Endothelial cell of umbilical vein (primary cell): Measurements from ENCODE around the gene CYSLTR2. TPM values are rescaled to one million over a fixed set of nuclear protein-coding genes. Genes with fewer than 3 reads are reported as not detected.

Source experiments
- BruUV-seq: library from RNA; stranded (reverse); fragments of 400-500 nt; replicated peaks from 2 replicates; lab custom pipeline; 2021; lab: Mats Ljungman, UMichigan
- CTCF ChIA-PET: fragments of 300-600, 350-600 bp; sonication (Branson Sonifier 250); formaldehyde crosslinking; loops from one replicate; lab custom pipeline; 2021; ENCODE audit warnings: antibody characterized with exemption, inconsistent platforms; lab: Charles Lee
- POLR2A ChIA-PET: fragments of 300-600, 350-600 bp; sonication (Branson Sonifier 250); formaldehyde crosslinking; loops from one replicate; lab custom pipeline; 2021; ENCODE audit warnings: antibody characterized with exemption, inconsistent platforms; lab: Charles Lee
- DNase-seq: peaks from one replicate; pipeline ENCODE4 v3.0.0-alpha.2; 2011; ENCODE audit warnings: low read depth, low spot score
- FAIRE-seq: peaks from 2 replicates; lab custom pipeline; 2011; peaks lifted over from hg19 to GRCh38; lab: Jason Lieb, UNC
- H2AFZ ChIP-seq: 2 replicates; pipeline ENCODE4 v1.6.0; 2012; ENCODE audit warnings: low read depth, low read length, control low read depth, inconsistent platforms
- H3K27ac ChIP-seq: 2 replicates; pipeline ENCODE4 v1.5.1; 2011; ENCODE audit warnings: low read depth, mild to moderate bottlenecking, control low read depth, low read length, moderate library complexity; ENCODE audit not compliant: insufficient read depth
- H3K27me3 ChIP-seq, 2 experiments: 2 replicates each; pipeline versions ENCODE4 v1.6.0 to v1.6.1; 2011; ENCODE audit warnings: low read length in 2 of 2, mixed read lengths in 1 of 2; ENCODE audit not compliant: control insufficient read depth in 2 of 2, insufficient read depth in 2 of 2
- H3K36me3 ChIP-seq, 2 experiments: 2 replicates in 1 of 2; 3 replicates in 1 of 2; pipeline ENCODE4 v1.5.1; 2011; ENCODE audit warnings: low read length in 2 of 2, mild to moderate bottlenecking in 1 of 2, moderate library complexity in 1 of 2; ENCODE audit not compliant: control insufficient read depth in 2 of 2, insufficient read depth in 2 of 2; ENCODE audit errors: extremely low read depth in 1 of 2
- H3K4me1 ChIP-seq: 3 replicates; pipeline ENCODE4 v1.5.1; 2011; ENCODE audit warnings: mild to moderate bottlenecking, low read length; ENCODE audit not compliant: control insufficient read depth, insufficient read depth; ENCODE audit errors: extremely low read depth
- H3K4me2 ChIP-seq: 2 replicates; pipeline ENCODE4 v1.6.1; 2011; ENCODE audit warnings: low read length, control low read depth, mixed read lengths; ENCODE audit not compliant: insufficient read depth
- H3K4me3 ChIP-seq, 3 experiments: fragments of 200-600 bp in 1 of 3; sonication (generic), shearing (Covaris generic) in 1 of 3; replicated peaks in 1 of 3; 2 replicates each; pipeline ENCODE4 v1.5.1; 2011 to 2016; ENCODE audit warnings: control low read depth in 3 of 3, low read length in 3 of 3, mild to moderate bottlenecking in 2 of 3, inconsistent platforms in 1 of 3, low read depth in 1 of 3, moderate library complexity in 1 of 3; ENCODE audit not compliant: insufficient read depth in 1 of 3
- H3K79me2 ChIP-seq: 2 replicates; pipeline ENCODE4 v1.6.0; 2012; ENCODE audit warnings: low read length, inconsistent platforms; ENCODE audit not compliant: control insufficient read depth, insufficient read depth
- H3K9ac ChIP-seq: replicated peaks from 2 replicates; pipeline ENCODE3; 2011; ENCODE audit warnings: low read length, control low read depth; ENCODE audit not compliant: insufficient read depth; ENCODE audit errors: extremely low read depth
- H3K9me1 ChIP-seq: replicated peaks from 3 replicates; pipeline ENCODE4 v1.6.0; 2011; ENCODE audit warnings: mild to moderate bottlenecking, low read length; ENCODE audit not compliant: control insufficient read depth, insufficient read depth; ENCODE audit errors: extremely low read depth
- H3K9me3 ChIP-seq: replicated peaks from 2 replicates; pipeline ENCODE4 v1.5.1; 2012; ENCODE audit warnings: low read length, inconsistent platforms; ENCODE audit not compliant: control insufficient read depth, insufficient read depth
- H4K20me1 ChIP-seq: replicated peaks from 2 replicates; pipeline ENCODE3; 2011; ENCODE audit warnings: mild to moderate bottlenecking, low read length; ENCODE audit not compliant: control insufficient read depth, insufficient read depth; ENCODE audit errors: extremely low read depth
- CTCF ChIP-seq, 2 donors: IDR thresholded peaks; 1 replicate in 1 of 2; 2 replicates in 1 of 2; pipeline ENCODE4 v1.5.1; 2011; ENCODE audit warnings: low read length in 2 of 2, mild to moderate bottlenecking in 2 of 2, moderate library complexity in 2 of 2, control low read depth in 1 of 2, inconsistent platforms in 1 of 2, low read depth in 1 of 2; ENCODE audit not compliant: insufficient read depth in 1 of 2; ENCODE audit errors: extremely low read depth in 1 of 2
- EZH2 ChIP-seq: IDR thresholded peaks from 2 replicates; pipeline ENCODE4 v1.6.1; 2012; ENCODE audit warnings: borderline replicate concordance, low read depth, mild to moderate bottlenecking, moderate library complexity, low read length, inconsistent platforms; ENCODE audit not compliant: severe bottlenecking
- FOS ChIP-seq: IDR thresholded peaks from 2 replicates; pipeline ENCODE4 v1.6.1; 2011; ENCODE audit warnings: mild to moderate bottlenecking, low read length, moderate library complexity, borderline replicate concordance; ENCODE audit not compliant: insufficient read depth
- GATA2 ChIP-seq: IDR thresholded peaks from 2 replicates; pipeline ENCODE4 v1.7.0; 2011; ENCODE audit warnings: low read depth, mild to moderate bottlenecking, moderate library complexity, mixed read lengths, low read length; ENCODE audit not compliant: insufficient read length, insufficient read depth
- JUN ChIP-seq: IDR thresholded peaks from 2 replicates; pipeline ENCODE4 v1.6.1; 2011; ENCODE audit warnings: borderline replicate concordance, low read depth; ENCODE audit not compliant: insufficient read length, insufficient read depth
- MAX ChIP-seq: IDR thresholded peaks from 2 replicates; pipeline ENCODE4 v1.6.1; 2011; ENCODE audit not compliant: insufficient read depth, insufficient read length
- MYC ChIP-seq: IDR thresholded peaks from one replicate; pipeline ENCODE4 v1.6.1; 2011; ENCODE audit warnings: mild to moderate bottlenecking, low read depth, low read length
- POLR2A ChIP-seq: IDR thresholded peaks from 2 replicates; pipeline ENCODE4 v1.6.1; 2012; ENCODE audit warnings: low read depth, mild to moderate bottlenecking, control low read depth, low read length
- POLR2AphosphoS5 ChIP-seq: IDR thresholded peaks from 2 replicates; pipeline ENCODE4 v1.6.1; 2012; ENCODE audit warnings: low read depth, mild to moderate bottlenecking, control low read depth, low read length, moderate library complexity; ENCODE audit not compliant: insufficient read depth
- dilution Hi-C: fragments of 300-500 bp; cut with MboI; formaldehyde crosslinking; loops from one replicate; pipeline ENCODE4 v1.15.0; 2019; ENCODE audit warnings: low sequenced_read_pairs; ENCODE audit not compliant: extremely low pct_ligation_motif_present
- intact Hi-C: fragments of 100-400 bp; cut with micrococcal nuclease; formaldehyde crosslinking; loops from one replicate; pipeline ENCODE4 v1.10.0; 2022
- polyA plus RNA-seq, 4 experiments: library from polyadenylated mRNA; depleted of rRNA in 3 of 4; stranded (reverse) in 3 of 4; unstranded in 1 of 4; fragments of >200 nt; gene quantifications; 2 replicates each; pipeline versions ENCODE4 v1.2.1 to v1.2.3, GENCODE V29; 2011 to 2012; ENCODE audit warnings: missing spikeins in 1 of 4
- total RNA-seq: library from RNA; stranded (reverse); gene quantifications from 2 replicates; pipeline ENCODE4 v1.2.3, GENCODE V29; 2021

The CYSLTR2 gene
- total and polyA plus RNA-seq, 2 donors (not counting 3 experiments of a cell fraction or from before 2014, with no cell fraction given), result 0.10 to 0.31 TPM

GRCh38 chr13:48727241-48728011, 73.7 kb downstream of the CYSLTR2 start:
- TF ChIP-seq GATA2 (no peak), MYC (no peak), MAX (no peak), POLR2AphosphoS5 (no peak)
- H3K79me2 ChIP-seq, result no peaks in the 10 kb centered on the region
- POLR2A ChIA-PET, result no interaction called here

GRCh38 chr13:48728226-48728625, 74.5 kb downstream of the CYSLTR2 start:
- Histone ChIP-seq H3K27ac (no peak overlapping the region), H3K9ac (no peak overlapping the region), H2AFZ (no peak overlapping the region), H3K79me2 (no peaks in the 10 kb centered on the region), H3K4me3 (no peak overlapping the region), H3K4me2 (no peak overlapping the region), H3K36me3 (no peaks in the 10 kb centered on the region), H4K20me1 (no peaks in the 10 kb centered on the region), H3K4me1 (no peaks in the 10 kb centered on the region), H3K27me3 (peaks cover 6 to 11% of the 10 kb centered on the region in 2 experiments), H3K9me1 (no peaks in the 10 kb centered on the region), H3K9me3 (no peaks in the 10 kb centered on the region)
- CTCF ChIA-PET, result no interaction called here
- FAIRE-seq (no peak), DNase-seq (no peak)
- dilution Hi-C loops, result no loop called here
- POLR2A ChIA-PET, result no interaction called here
- intact Hi-C loops, result no loop called here
- BruUV-seq, result no TSS peak
- TF ChIP-seq GATA2 (no peak), JUN (no peak), POLR2AphosphoS5 (no peak), POLR2A (no peak), MAX (no peak), EZH2 (no peak), FOS (no peak), MYC (no peak), CTCF (IDR thresholded peaks at IDR 0.05; ENCODE audit: extremely low read depth in 1 of 2, insufficient read depth in 1 of 2, low read depth in 1 of 2, low read length in 2 of 2) (no peak)

More at GRCh38 chr13:48727241-48728011, 73.7 kb downstream of the CYSLTR2 start:
- H3K4me2 ChIP-seq, result no peak overlapping the region
- H3K9ac ChIP-seq, result no peak overlapping the region
- H3K36me3 ChIP-seq, result no peaks in the 10 kb centered on the region
- no TSS peak for BruUV-seq
- H3K27me3 ChIP-seq, result peaks cover 11 to 12% of the 10 kb centered on the region in 2 experiments
- no peak overlapping the region for H3K27ac ChIP-seq
- intact Hi-C loops (no loop called here), dilution Hi-C loops (no loop called here)
- no peak overlapping the region for H2AFZ ChIP-seq
- no peaks in the 10 kb centered on the region for H3K4me1 ChIP-seq
- no peaks in the 10 kb centered on the region for H3K9me1 ChIP-seq
- CTCF ChIA-PET, result no interaction called here
- FAIRE-seq (no peak), DNase-seq (no peak)
- H4K20me1 ChIP-seq, result no peaks in the 10 kb centered on the region
- no peaks in the 10 kb centered on the region for H3K9me3 ChIP-seq
- no peak overlapping the region for H3K4me3 ChIP-seq
